Neuron (in vitro differentiated cells): ENCODE measurements around the gene C11orf97.
"Not testable (repeated sequence)": the region's sequence is repeated elsewhere in the genome, so short reads cannot be mapped to it uniquely, and the experiment has no call there.

Experiments
- H2AFZ ChIP-seq: one replicate; pipeline ENCODE4 v1.6.1; 2013; ENCODE audit warnings: low read depth, mild to moderate bottlenecking, inconsistent platforms, low read length, moderate library complexity
- H3K27me3 ChIP-seq: one replicate; pipeline ENCODE4 v1.6.1; 2013; ENCODE audit warnings: low read length; ENCODE audit not compliant: insufficient read depth
- H3K36me3 ChIP-seq: one replicate; pipeline ENCODE4 v1.6.1; 2013; ENCODE audit warnings: low read length; ENCODE audit not compliant: insufficient read depth
- H3K4me1 ChIP-seq: one replicate; pipeline ENCODE4 v1.6.1; 2013; ENCODE audit warnings: low read length; ENCODE audit not compliant: insufficient read depth
- H3K4me3 ChIP-seq: 2 replicates; pipeline ENCODE4 v1.5.1; 2013; ENCODE audit warnings: mild to moderate bottlenecking, low read length, moderate library complexity
- H3K9me3 ChIP-seq: one replicate; pipeline ENCODE4 v1.6.1; 2013; ENCODE audit warnings: low read length

Gene C11orf97

GRCh38 chr11:94555752-94556329 is 43.6 kb downstream of the C11orf97 start:
- not testable (repeated sequence) for H2AFZ ChIP-seq, H3K27me3 ChIP-seq, H3K9me3 ChIP-seq, H3K4me1 ChIP-seq, H3K36me3 ChIP-seq, H3K4me3 ChIP-seq

- Histone ChIP-seq H3K4me1 (no peaks in the 10 kb centered on the region), H3K9me3 (no peaks in the 10 kb centered on the region), H3K4me3 (no peak overlapping the region), H3K36me3 (no peaks in the 10 kb centered on the region), H3K27me3 (peaks cover 3% of the 10 kb centered on the region), H2AFZ (no peak overlapping the region)
Measured at GRCh38 chr11:94557421-94557820, 45.2 kb downstream of the C11orf97 start.

- Histone ChIP-seq H3K4me1 (no peaks in the 10 kb centered on the region), H3K36me3 (no peaks in the 10 kb centered on the region), H3K4me3 (no peak overlapping the region), H2AFZ (no peak overlapping the region), H3K27me3 (no peaks in the 10 kb centered on the region), H3K9me3 (no peaks in the 10 kb centered on the region)
Measured at GRCh38 chr11:94557992-94558391, 45.7 kb downstream of the C11orf97 start.

GRCh38 chr11:94558468-94558867 is 46.2 kb downstream of the C11orf97 start:
- Histone ChIP-seq H2AFZ (no peak overlapping the region), H3K9me3 (no peaks in the 10 kb centered on the region), H3K36me3 (no peaks in the 10 kb centered on the region), H3K27me3 (no peaks in the 10 kb centered on the region), H3K4me3 (no peak overlapping the region), H3K4me1 (no peaks in the 10 kb centered on the region)

GRCh38 chr11:94558932-94559331 is 46.7 kb downstream of the C11orf97 start:
- no peak overlapping the region for H2AFZ ChIP-seq
- no peaks in the 10 kb centered on the region for H3K36me3 ChIP-seq
- H3K27me3 ChIP-seq: no peaks in the 10 kb centered on the region
- H3K9me3 ChIP-seq: no peaks in the 10 kb centered on the region
- H3K4me3 ChIP-seq: no peak overlapping the region
- no peaks in the 10 kb centered on the region for H3K4me1 ChIP-seq

- H3K4me1 ChIP-seq: no peaks in the 10 kb centered on the region
- H3K36me3 ChIP-seq: no peaks in the 10 kb centered on the region
- no peaks in the 10 kb centered on the region for H3K27me3 ChIP-seq
Measured at GRCh38 chr11:94559361-94559760, 47.1 kb downstream of the C11orf97 start.

GRCh38 chr11:94560834-94561233 is 48.6 kb downstream of the C11orf97 start:
- H3K9me3 ChIP-seq: no peaks in the 10 kb centered on the region
- H3K36me3 ChIP-seq: no peaks in the 10 kb centered on the region
- no peak overlapping the region for H3K4me3 ChIP-seq
- no peaks in the 10 kb centered on the region for H3K27me3 ChIP-seq
- H2AFZ ChIP-seq: no peak overlapping the region
- no peaks in the 10 kb centered on the region for H3K4me1 ChIP-seq

More at GRCh38 chr11:94559361-94559760, 47.1 kb downstream of the C11orf97 start:
- Histone ChIP-seq H3K4me3 (no peak overlapping the region), H3K9me3 (no peaks in the 10 kb centered on the region), H2AFZ (no peak overlapping the region)

GRCh38 chr11:94563176-94563847 is 51.1 kb downstream of the C11orf97 start:
- Histone ChIP-seq H3K9me3 (no peaks in the 10 kb centered on the region), H3K36me3 (no peaks in the 10 kb centered on the region), H3K27me3 (no peaks in the 10 kb centered on the region), H3K4me1 (peaks cover 5% of the 10 kb centered on the region), H2AFZ (no peak overlapping the region), H3K4me3 (no peak overlapping the region)

GRCh38 chr11:94563848-94564467 is 51.7 kb downstream of the C11orf97 start:
- Histone ChIP-seq H3K9me3 (no peaks in the 10 kb centered on the region), H3K36me3 (no peaks in the 10 kb centered on the region), H3K4me3 (no peak overlapping the region), H3K4me1 (peaks cover 5% of the 10 kb centered on the region), H3K27me3 (no peaks in the 10 kb centered on the region), H2AFZ (no peak overlapping the region)

GRCh38 chr11:94567181-94567670 is 55.0 kb downstream of the C11orf97 start, which contains the start of gene PIWIL4:
PIWIL4 (plus strand) TSS chr11:94567368; CDS start chr11:94567519, 151 bp downstream.
- Histone ChIP-seq H3K4me3 (no peak within 1 kb of the TSS), H3K9me3 (no peaks in the 10 kb centered on the region), H3K27me3 (no peaks in the 10 kb centered on the region), H2AFZ (no peak within 1 kb of the TSS), H3K4me1 (peaks cover 5% of the 10 kb centered on the region), H3K36me3 (no peaks in the 10 kb centered on the region)

GRCh38 chr11:94568200-94568599 is 55.9 kb downstream of the C11orf97 start:
- Histone ChIP-seq H2AFZ (no peak overlapping the region), H3K36me3 (no peaks in the 10 kb centered on the region), H3K4me1 (peaks cover 5% of the 10 kb centered on the region), H3K4me3 (no peak overlapping the region), H3K9me3 (no peaks in the 10 kb centered on the region), H3K27me3 (no peaks in the 10 kb centered on the region)

GRCh38 chr11:94568717-94569116 is 56.5 kb downstream of the C11orf97 start:
- Histone ChIP-seq H3K9me3 (no peaks in the 10 kb centered on the region), H3K27me3 (no peaks in the 10 kb centered on the region), H2AFZ (no peak overlapping the region), H3K4me1 (peaks cover 5% of the 10 kb centered on the region), H3K4me3 (no peak overlapping the region), H3K36me3 (no peaks in the 10 kb centered on the region)

GRCh38 chr11:94572975-94573374 is 60.7 kb downstream of the C11orf97 start:
- not testable (repeated sequence) for H3K27me3 ChIP-seq, H3K9me3 ChIP-seq

More at GRCh38 chr11:94572975-94573374, 60.7 kb downstream of the C11orf97 start:
- H3K36me3 ChIP-seq, H2AFZ ChIP-seq, H3K4me1 ChIP-seq, H3K4me3 ChIP-seq: not testable (repeated sequence)
